HG02970 (cell line): ENCODE data around the gene PADI3.
"Not testable (repeated sequence)": the region's sequence is repeated elsewhere in the genome, so short reads cannot be mapped to it uniquely, and the experiment has no call there.

Source experiments
- ATAC-seq: cut with Tn5 transposase; IDR thresholded peaks from one replicate; pipeline ENCODE4 v1.9.1; 2021; ENCODE audit warnings: mild to moderate bottlenecking, moderate library complexity, moderate number of reproducible peaks; ENCODE audit not compliant: unreplicated experiment, low FRiP score

Gene PADI3

GRCh38 chr1:17319561-17320350 lies 70.9 kb downstream of the PADI3 start:
- ATAC-seq, result no peak

GRCh38 chr1:17321857-17322390 lies 73.0 kb downstream of the PADI3 start:
- ATAC-seq, result not testable (repeated sequence)

- no peak for ATAC-seq
Measured at GRCh38 chr1:17328855-17329254, 80.0 kb downstream of the PADI3 start.

GRCh38 chr1:17329610-17330009 lies 80.7 kb downstream of the PADI3 start:
- no peak for ATAC-seq

GRCh38 chr1:17330856-17331255 lies 82.0 kb downstream of the PADI3 start:
- ATAC-seq, result no peak

GRCh38 chr1:17333081-17333480 lies 84.2 kb downstream of the PADI3 start:
- ATAC-seq, result no peak
